Thyroid gland (tissue), 4 donors: ENCODE data around the gene TTC12.

Source experiments
- POLR2A ChIP-seq, 2 donors: fragments of 450-650 bp; IDR thresholded peaks; one replicate each; pipeline ENCODE4 v1.6.1; 2017; ENCODE audit warnings: antibody characterized with exemption in 2 of 2, mild to moderate bottlenecking in 2 of 2, moderate library complexity in 1 of 2
- TF ChIP-seq, protein P1 (sequence below), 6 experiments: fragments of 200-600 bp in 3 of 6; fragments of 450-650 bp in 3 of 6; sonication (generic) in 3 of 6; IDR thresholded peaks; one replicate each; pipeline ENCODE4 v1.5.1; 2016 to 2019; ENCODE audit warnings: antibody characterized with exemption in 6 of 6, mild to moderate bottlenecking in 2 of 6, inconsistent platforms in 1 of 6, moderate library complexity in 1 of 6

DNA sequence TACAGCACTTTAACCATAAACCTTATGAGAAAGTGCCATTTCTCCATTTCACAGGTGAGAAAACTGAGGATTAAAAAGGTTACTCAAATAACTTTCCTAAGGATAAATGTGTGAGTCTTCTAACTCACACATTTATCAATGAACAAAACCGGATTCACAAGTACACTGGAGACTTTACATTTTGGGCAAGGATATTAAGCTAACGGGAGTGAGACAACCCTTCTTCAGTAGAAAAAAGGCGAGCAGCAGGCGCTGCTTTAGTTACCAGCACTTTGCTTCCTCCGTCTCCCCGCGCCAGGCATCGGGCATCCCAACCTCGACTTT lies 356 bp upstream of the TTC12 start:
- no peak for TF ChIP-seq POLR2A (IDR thresholded peaks at IDR 0.05)
- TF ChIP-seq, protein P1, sequence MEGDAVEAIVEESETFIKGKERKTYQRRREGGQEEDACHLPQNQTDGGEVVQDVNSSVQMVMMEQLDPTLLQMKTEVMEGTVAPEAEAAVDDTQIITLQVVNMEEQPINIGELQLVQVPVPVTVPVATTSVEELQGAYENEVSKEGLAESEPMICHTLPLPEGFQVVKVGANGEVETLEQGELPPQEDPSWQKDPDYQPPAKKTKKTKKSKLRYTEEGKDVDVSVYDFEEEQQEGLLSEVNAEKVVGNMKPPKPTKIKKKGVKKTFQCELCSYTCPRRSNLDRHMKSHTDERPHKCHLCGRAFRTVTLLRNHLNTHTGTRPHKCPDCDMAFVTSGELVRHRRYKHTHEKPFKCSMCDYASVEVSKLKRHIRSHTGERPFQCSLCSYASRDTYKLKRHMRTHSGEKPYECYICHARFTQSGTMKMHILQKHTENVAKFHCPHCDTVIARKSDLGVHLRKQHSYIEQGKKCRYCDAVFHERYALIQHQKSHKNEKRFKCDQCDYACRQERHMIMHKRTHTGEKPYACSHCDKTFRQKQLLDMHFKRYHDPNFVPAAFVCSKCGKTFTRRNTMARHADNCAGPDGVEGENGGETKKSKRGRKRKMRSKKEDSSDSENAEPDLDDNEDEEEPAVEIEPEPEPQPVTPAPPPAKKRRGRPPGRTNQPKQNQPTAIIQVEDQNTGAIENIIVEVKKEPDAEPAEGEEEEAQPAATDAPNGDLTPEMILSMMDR (IDR thresholded peaks at IDR 0.05), result no peak
